Measurements from ENCODE around the gene MAPK12. TPM values are rescaled to one million over a fixed set of nuclear protein-coding genes. Genes with fewer than 3 reads are reported as not detected.
A peak's percentile ranks its signal among the peaks of the same experiment; 100 is the strongest.

MAPK12 gene
- total RNA-seq, 2 donors from 2014 or later = 7.1 to 14.2 TPM

DNA sequence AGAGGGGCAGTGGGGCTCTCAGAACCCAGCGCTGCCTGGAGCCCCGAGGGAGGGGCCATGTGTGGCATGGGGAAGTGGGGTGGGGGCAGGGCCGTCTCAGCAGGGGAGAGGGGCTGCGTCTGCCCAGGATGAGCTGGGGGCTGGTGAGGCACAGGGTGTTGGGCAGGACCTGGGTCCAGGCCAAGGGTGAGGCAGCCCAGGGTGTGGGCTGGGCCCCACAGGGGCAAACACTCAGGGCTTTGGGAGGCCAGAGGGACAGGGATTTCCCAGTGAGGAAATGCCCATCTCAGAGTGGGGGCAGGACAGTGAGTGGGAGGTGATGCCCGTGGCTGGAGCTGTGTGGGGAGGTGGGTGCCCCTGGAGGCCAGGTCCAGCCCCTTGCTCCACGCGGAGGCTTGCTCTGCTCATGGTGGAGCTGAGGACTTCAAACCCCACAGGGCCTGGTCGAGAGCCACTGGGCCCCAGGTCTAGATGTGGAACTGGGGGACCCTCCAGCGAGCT lies 40.6 kb upstream of the MAPK12 start:
- no peaks in the 10 kb centered on the region for H3K9me3 Mint-ChIP-seq
- no peaks in the 10 kb centered on the region for H3K36me3 Mint-ChIP-seq
- no peak overlapping the region for H3K27ac Mint-ChIP-seq
- ATAC-seq = no peak
- no peak for DNase-seq (ENCODE audit: low spot score in 2 of 2)

DNA sequence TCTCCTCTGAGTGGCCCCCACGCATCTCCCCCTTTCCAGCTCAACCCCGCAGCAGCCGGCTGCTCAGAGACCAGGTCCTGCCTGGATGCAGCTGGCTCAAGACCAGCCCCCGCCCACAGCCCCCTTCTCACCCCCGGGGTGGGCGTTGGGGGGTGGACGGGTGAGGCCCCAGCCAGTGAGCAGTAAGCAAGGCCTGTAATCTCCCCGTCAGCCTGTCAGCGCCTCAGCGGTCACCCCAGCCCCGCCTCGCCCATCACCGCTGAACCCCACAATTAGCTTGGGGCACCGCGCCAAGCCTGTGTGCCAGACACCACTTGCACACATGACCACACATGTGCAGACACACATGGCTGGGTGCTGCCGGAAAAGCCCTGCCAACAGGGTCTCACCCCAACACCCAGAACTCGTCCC lies 40.1 kb upstream of the MAPK12 start:
- ATAC-seq = no peak
- H3K27ac Mint-ChIP-seq = no peak overlapping the region
- H3K36me3 Mint-ChIP-seq = no peaks in the 10 kb centered on the region
- H3K9me3 Mint-ChIP-seq = no peaks in the 10 kb centered on the region
- no peak for DNase-seq (ENCODE audit: low spot score in 2 of 2)

DNA sequence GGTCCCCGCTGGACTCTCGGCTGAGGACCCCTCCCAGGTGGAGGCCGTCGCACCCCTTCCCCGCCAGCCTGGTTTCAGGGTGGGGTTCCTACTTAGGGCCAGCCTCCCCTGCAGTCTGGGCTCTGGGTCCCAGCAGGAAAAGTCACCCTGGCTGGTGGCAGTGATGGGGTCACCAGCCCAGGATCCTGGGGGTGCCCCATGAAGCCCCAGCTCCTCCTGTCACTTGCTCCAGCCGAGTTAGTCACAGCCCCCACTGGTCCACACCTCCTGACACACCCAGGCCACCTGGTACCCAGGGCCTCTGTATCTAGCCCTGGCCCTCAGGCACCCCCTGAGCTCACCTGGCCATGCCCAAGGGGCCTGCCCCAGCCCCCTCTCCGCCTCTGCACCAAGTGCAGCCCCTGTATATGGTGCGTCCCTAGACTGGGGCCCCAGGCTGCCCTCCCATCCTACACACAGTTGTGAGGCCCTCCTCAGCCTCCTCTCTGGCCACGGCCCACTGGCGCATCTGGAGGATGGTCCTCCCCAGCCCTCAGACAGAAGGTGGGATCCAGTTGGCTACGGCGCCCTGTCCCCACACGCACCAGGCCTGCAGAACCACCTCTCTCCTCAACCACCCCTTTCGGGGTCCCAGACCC lies 39.3 kb upstream of the MAPK12 start:
- DNase-seq (ENCODE audit: low spot score in 2 of 2) (no peak), ATAC-seq (no peak)
- no peak overlapping the region for H3K27ac Mint-ChIP-seq
- no peaks in the 10 kb centered on the region for H3K36me3 Mint-ChIP-seq
- H3K9me3 Mint-ChIP-seq = no peaks in the 10 kb centered on the region

DNA sequence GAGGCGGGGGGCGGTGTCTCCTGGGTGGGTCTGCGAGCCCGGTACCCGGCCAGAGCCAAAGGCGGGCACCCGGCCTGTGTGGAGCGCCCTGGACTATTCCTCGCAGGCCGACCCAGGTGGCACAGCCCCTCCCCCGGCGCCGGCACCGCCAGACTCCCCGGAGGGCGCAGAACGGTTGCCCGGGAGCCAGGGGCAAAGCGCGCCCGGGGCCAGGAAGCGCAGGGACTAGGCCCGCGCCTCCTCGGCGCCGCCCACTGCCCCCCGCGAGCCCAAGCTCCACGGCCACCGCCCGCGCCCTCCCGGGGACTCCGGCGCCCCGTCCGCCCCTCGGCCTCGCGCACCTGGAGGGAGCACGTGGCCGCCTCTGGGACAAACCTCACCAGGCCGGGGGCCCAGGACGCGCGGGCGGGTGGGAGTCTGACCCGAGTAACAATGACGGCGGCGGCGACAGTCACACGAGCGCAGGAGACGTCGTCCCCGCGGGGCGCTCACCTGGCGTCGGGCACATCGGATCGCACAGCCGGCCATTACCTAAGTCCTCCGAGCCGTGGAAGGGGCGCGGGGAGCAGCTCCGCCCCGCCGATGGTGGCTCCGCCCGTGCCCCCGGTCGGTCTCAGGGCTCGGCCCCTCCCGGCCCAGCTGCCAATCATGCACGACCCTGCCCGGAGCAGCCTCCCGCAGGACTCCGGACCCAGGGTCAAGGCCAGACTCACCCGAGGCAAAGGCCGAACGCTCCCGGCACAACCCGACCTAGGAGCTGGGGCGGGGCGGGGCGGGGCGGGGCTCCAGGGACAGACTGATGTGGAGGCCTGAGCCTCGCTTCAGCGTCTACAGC lies 38.5 kb upstream of the MAPK12 start:
- ATAC-seq = no peak
- Mint-ChIP-seq H3K27ac (no peak overlapping the region), H3K9me3 (no peaks in the 10 kb centered on the region), H3K36me3 (no peaks in the 10 kb centered on the region)
- DNase-seq (ENCODE audit: low spot score in 2 of 2) = no peak

DNA sequence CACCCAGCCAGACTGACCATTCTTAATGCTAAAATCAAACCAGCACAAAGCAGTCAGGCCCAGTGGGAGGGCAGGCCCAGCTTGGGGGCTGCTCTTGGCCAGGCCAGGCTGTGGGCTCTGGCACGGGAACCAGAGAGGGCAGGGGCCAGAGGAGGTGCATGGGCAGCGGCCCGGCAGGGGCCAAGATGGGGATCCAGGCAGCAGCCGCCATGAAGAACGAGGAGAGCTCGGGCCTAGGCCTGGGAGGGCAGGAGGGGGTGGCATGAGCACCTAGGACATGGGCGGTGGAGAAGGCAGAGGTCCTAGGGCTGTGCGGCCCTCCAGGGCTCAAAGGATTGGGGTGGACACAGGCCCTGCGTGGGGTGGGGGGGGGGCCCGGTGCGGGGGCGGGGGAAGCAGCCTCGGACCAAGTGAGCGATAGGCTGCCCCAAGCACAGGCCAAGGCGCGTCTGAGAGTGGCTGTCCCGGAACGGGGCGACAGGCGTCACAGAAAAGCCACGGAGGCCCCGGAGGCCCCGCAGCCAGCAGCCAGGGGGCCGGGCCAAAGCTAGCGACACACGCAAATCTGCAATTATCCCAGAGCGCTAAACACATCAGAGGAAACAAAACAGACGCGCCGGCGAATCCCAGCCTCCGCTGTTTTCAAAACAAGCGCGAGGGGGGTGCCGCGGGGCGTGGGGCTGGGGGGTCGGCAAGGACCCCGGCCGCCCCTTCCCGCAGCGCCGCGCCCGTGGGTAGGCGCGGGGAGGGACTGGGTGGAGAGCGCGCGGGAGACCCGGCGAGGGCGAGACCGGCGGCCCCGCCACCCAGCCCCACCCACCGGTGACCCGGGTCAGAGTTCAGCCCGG lies 37.7 kb upstream of the MAPK12 start:
- no peak for DNase-seq (ENCODE audit: low spot score in 2 of 2)
- no peak for ATAC-seq
- H3K9me3 Mint-ChIP-seq = no peaks in the 10 kb centered on the region

DNA sequence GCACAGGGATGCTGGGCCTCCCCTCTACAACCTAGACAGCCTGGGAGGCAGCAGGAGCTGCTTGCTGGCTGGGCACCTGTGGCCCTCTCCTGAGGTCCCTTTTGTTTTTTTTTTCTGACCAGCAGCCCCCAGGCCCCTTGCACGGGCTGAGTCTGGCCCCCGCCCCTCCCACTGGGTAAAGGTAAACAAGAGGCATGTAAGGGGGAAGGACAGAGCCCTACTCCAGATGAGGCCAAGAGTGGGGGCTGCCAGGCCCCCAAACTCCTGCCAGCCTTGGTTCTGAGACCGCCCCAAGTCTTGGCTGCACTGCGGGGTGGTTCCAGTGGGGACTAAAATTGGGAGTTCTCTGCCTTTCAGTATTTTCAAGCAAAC lies 36.8 kb upstream of the MAPK12 start:
- Mint-ChIP-seq H3K27ac (no peak overlapping the region), H3K36me3 (no peaks in the 10 kb centered on the region), H3K9me3 (no peaks in the 10 kb centered on the region)
- DNase-seq (ENCODE audit: low spot score in 2 of 2) = no peak
- ATAC-seq = no peak

More for the DNA sequence above, 37.7 kb upstream of the MAPK12 start:
- Mint-ChIP-seq H3K36me3 (no peaks in the 10 kb centered on the region), H3K27ac (no peak overlapping the region)

DNA sequence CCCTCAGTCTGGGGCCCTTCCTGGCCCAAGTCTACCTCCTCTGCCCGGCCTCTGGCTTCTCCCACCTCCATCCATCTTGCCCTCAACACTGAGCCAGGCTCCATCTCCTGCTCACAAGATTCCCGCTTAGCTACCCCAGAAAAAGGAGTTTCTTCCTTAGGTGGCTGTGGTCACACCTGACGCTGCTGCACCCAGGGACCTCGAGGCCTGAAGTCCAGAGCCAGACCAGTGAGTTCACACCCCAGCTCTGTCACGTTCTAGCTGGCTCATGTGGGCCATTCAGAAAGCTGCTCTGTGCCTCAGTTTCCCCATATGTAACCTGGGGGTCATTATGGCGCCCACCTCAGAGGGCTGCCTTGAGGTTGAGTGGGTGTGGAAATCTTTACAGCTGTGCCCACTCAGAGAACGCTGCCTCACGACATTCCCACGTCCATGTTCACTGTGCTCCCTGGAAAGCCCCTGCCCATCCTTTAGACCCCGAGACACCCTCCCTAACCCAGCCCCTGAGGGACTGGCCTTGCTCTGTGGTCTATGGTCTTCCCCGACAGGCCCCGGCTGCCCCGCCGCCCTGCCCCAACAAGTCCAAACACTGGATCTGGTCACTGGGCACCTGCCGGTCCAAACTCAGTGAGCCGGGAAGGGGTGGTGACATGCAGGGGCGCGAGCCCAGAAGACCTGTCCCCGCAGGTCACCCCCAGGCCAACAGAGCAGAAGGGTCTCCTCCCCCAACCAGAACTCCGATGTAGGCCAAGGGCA lies 36.2 kb upstream of the MAPK12 start:
- no peaks in the 10 kb centered on the region for H3K9me3 Mint-ChIP-seq
- ATAC-seq = no peak
- DNase-seq (ENCODE audit: low spot score in 2 of 2) = no peak
- H3K36me3 Mint-ChIP-seq = no peaks in the 10 kb centered on the region
- H3K27ac Mint-ChIP-seq = no peak overlapping the region

DNA sequence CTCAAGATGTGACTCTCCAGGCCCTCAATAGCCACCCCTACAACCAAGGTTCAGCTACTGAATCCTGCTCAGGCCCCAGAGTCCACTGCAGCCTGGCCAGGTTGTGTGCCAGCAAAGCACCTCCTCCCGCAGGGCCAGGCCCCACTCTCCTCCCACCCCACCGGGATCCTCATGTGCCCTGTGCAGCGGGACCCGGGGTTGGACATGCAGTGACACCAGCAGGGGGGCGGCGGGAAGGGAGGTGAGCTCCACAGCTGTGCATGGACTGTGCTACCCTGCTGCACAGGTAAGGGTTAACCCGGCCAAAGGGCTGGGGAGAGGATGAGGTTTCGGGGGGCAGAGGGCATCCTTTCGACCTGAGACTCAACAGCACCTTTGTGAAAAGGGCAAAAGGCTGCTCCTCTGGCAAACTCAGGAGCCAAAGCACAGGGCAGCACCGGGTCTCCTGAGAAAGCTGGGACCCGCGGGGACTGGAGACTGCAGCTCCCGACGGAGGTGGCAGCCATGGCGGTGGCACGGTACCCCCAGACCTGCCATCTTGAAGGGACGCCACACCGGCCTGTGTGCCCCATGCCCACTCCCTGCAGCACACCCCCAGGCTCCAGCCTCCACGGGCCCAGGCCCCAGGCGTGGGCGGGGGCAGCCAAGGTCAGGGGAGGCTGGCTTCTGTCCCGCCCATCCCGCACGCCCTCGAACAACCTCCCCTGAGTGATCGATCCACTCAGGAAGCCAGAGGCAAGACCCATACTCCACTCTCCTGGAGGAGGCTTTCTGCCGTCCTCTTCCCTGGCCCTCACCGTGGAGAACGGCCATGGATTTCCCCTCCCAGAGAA lies 35.4 kb upstream of the MAPK12 start:
- ATAC-seq (no peak), DNase-seq (ENCODE audit: low spot score in 2 of 2) (no peak)
- no peaks in the 10 kb centered on the region for H3K36me3 Mint-ChIP-seq
- no peaks in the 10 kb centered on the region for H3K9me3 Mint-ChIP-seq
- no peak overlapping the region for H3K27ac Mint-ChIP-seq

DNA sequence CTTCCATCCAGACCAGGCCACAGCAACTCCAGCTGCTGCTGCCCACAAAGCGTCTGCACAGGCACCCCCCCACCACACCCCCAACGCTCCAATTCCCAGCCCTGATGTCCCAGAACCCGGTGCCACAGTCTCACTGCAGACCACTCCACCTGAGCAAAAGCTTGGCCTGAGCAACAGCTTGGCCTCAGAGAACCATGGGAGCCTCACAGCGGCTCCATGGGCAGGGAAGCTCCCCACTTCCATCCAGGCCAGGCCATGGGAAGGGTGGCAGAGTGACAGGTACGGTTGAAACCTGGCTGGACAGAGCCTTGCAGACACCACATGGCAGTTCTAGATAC lies 32.8 kb upstream of the MAPK12 start:
- Mint-ChIP-seq H3K27ac (no peak overlapping the region), H3K36me3 (no peaks in the 10 kb centered on the region), H3K9me3 (no peaks in the 10 kb centered on the region)
- DNase-seq (ENCODE audit: low spot score in 2 of 2) (no peak), ATAC-seq (no peak)

DNA sequence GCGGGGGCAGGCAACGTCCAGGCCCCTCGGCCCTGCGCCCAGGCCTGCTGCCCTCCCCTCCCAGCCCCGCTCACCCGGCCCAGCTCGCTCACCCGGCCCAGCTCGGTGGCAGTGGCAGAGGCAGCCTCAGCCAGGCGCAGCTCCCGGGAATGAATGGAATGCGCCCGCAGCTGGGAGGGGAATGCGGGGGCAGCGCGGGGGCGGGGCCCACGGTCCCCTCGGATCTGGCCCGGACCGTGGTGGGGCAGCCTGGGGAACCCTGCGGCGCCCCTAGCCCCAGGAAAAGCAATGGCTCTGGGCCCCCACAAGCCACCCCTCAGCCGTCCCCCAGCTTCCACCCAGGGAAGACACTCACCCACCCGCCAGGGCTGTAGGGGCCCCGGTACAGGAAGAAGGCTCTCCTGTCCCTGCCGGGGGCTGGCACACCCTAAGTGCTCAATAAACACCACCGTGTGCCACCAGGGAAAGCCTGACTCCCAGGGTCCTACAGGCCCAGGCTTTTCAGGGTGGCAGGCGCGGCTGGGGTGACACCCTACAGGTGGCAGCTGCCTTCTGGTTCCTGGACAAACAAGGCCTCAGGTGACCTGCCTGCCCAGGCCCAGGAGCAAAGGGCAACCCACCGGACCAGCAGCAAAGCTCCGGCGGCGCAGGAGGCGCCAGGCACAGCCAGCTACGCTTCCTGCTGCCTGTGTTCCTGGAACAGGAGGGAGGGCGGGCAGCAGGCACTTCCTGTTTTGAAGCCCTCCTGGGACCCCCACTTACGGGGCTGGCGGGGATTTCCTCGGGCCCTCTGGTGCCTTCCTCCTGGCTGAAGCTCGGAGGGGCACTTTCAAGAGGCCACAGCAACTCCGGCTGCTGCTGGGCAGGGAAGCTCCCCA lies 32.2 kb upstream of the MAPK12 start:
- no peaks in the 10 kb centered on the region for H3K9me3 Mint-ChIP-seq
- no peak overlapping the region for H3K27ac Mint-ChIP-seq
- no peak for ATAC-seq
- no peak for DNase-seq (ENCODE audit: low spot score in 2 of 2)
- H3K36me3 Mint-ChIP-seq = no peaks in the 10 kb centered on the region

DNA sequence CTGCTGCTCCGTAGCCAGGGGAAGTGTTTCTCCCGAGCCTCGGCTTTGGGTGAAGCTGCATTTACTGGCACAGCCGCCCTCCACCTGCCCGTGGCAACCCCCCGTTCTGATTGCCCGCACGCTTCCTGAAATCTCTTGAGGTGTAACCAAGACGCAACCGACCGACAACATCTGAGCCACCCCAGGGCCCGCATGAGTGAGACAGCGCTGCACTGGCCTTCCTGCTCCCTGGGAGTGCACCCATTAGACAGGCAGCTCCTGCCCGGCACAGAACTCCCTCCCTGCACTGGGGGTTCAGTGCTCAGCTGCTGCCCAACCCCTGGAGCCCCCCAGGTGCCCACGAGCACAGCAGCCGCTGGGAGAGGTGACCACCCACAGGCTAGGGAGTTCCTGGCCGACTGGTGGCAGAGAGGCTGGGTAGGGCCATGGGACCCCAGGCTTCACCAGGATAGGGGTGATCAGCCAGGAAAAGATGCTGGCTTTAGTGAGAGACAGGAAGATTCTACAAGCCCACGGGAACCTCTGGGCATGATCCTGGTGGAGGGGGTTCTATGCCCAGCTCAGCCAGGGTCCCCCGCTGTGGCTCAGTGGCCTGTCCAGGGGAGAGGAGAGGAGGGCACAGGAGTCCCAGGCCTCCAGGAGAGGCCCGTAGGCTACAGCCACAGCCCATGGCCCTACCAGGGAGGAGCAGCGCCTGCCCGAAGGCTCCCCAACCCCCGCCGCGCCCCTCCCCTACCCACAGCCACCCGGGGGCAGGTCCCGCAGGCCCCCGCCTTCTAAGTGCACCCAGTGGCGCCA lies 31.4 kb upstream of the MAPK12 start:
- Mint-ChIP-seq H3K36me3 (no peaks in the 10 kb centered on the region), H3K27ac (no peak overlapping the region), H3K9me3 (no peaks in the 10 kb centered on the region)
- DNase-seq (ENCODE audit: low spot score in 2 of 2) = no peak
- peak in 1 of 2 donors; percentile 44 for ATAC-seq

DNA sequence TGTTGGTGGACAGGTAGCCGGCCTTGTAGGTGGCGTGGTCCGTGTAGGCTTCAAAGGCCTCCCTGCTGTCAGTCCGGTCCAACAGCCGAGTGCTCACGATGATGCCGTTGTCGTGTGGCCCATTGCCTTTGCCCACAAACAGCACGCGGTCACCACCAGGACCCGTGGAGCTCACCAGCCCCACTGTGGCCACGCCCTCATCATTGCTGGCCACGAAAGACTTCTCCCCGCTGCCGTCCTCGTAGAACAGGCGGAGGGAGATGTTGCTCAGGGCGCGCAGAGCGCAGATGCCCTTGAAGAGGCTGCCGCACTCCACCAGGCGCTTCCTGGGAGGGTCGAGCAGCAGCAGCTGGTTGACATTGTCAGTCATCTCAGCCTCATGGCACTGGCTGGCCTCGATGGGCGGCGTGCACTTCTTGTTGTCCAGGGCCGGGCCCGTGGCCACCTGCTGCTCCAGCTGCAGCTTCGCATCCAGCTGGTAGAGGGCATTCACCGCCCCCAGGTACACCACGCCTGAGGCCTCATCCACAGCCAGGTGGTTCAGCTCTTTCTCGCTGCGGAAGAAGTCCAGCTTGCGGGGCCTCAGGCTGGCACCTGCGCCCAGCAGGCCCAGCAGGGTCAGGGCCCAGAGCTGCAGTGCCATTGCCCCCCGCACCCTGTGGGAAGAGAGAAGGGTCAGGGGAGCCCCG lies 28.6 kb upstream of the MAPK12 start:
- no peak for ATAC-seq
- Mint-ChIP-seq H3K9me3 (no peaks in the 10 kb centered on the region), H3K36me3 (no peaks in the 10 kb centered on the region), H3K27ac (no peak overlapping the region)
- DNase-seq (ENCODE audit: low spot score in 2 of 2) = no peak

DNA sequence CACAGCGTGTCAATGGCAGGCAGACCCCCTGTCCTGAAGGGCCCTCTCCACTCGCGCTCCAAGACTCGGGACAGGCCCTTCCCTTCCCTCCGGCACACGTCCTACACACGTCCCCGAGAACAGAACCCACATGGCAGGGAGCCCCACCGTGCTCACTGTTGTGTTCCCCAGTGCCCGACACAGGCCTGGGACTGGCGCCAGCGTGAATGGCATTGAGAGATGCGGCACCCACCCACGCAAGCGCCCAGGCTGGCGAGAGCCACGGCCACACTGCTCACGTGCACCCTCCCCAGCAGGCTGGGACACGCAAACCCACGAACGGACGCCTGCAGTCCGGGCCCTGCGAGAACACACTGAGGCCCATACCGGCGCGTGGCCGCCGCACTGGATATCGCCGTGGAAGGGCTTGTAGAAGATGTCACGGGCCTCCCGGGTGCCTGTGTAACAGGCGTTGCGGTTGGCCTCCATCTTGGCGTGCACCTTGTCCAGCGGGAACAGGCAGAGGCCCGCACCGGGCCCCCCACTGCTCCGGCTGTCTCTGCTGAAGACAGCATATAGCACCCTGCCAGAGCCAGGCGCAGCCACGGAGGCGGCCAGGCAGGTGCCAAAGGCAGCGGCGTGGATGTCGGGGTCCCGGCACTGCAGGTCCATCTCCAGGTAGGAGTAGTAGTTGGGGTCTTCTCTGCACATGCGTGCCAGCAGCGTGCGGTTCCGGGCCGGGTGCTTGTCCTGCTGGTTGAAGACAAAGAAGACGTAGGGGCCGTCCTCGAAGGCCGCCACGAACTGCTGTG lies 27.9 kb upstream of the MAPK12 start:
- ATAC-seq = no peak
- Mint-ChIP-seq H3K9me3 (no peaks in the 10 kb centered on the region), H3K27ac (no peak overlapping the region), H3K36me3 (no peaks in the 10 kb centered on the region)
- no peak for DNase-seq (ENCODE audit: low spot score in 2 of 2)

All from activated naive CD4-positive, alpha-beta T cell treated with anti-CD3 and anti-CD28 coated beads, Interleukin-2, amount 50 U/mL, for 72 hours (primary cell).